ENCODE measurements around the gene GRIA1. TPM values are rescaled to one million over a fixed set of nuclear protein-coding genes. Genes with fewer than 3 reads are reported as not detected.

GRIA1 gene
- total and polyA plus RNA-seq, 8 donors, result 2.9 to 20.2 (median 11.2) TPM

GRCh38 chr5:153660919-153661318 is 170.4 kb downstream of the GRIA1 start:
- ATAC-seq (no peak), DNase-seq (no peak)
- no peaks in the 10 kb centered on the region for H3K36me3 ChIP-seq
- H3K4me1 ChIP-seq, result peaks cover 0 to 3% of the 10 kb centered on the region in 2 donors
- intact Hi-C loops (cut with DNase I), result no loop called here
- H3K9me3 ChIP-seq, result peaks cover 0 to 3% of the 10 kb centered on the region in 2 donors
- H3K27ac ChIP-seq, result no peak overlapping the region
- TF ChIP-seq, protein P1, sequence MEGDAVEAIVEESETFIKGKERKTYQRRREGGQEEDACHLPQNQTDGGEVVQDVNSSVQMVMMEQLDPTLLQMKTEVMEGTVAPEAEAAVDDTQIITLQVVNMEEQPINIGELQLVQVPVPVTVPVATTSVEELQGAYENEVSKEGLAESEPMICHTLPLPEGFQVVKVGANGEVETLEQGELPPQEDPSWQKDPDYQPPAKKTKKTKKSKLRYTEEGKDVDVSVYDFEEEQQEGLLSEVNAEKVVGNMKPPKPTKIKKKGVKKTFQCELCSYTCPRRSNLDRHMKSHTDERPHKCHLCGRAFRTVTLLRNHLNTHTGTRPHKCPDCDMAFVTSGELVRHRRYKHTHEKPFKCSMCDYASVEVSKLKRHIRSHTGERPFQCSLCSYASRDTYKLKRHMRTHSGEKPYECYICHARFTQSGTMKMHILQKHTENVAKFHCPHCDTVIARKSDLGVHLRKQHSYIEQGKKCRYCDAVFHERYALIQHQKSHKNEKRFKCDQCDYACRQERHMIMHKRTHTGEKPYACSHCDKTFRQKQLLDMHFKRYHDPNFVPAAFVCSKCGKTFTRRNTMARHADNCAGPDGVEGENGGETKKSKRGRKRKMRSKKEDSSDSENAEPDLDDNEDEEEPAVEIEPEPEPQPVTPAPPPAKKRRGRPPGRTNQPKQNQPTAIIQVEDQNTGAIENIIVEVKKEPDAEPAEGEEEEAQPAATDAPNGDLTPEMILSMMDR (IDR thresholded peaks at IDR 0.05), result no peak
- no peaks in the 10 kb centered on the region for H3K27me3 ChIP-seq
- no peak overlapping the region for H3K4me3 ChIP-seq

- H3K4me3 ChIP-seq, result no peak overlapping the region
- TF ChIP-seq, protein P1 (IDR thresholded peaks at IDR 0.05), result no peak
- no peak overlapping the region for H3K27ac ChIP-seq
- peaks cover 0 to 4% of the 10 kb centered on the region in 2 donors for H3K9me3 ChIP-seq
- H3K4me1 ChIP-seq, result peaks cover 0 to 3% of the 10 kb centered on the region in 2 donors
- no peaks in the 10 kb centered on the region for H3K36me3 ChIP-seq
- intact Hi-C loops (cut with DNase I), result no loop called here
- DNase-seq, result no peak
- no peak for ATAC-seq
- no peaks in the 10 kb centered on the region for H3K27me3 ChIP-seq
These were observed 171.4 kb downstream of the GRIA1 start for GRCh38 chr5:153661897-153662296.

DNA sequence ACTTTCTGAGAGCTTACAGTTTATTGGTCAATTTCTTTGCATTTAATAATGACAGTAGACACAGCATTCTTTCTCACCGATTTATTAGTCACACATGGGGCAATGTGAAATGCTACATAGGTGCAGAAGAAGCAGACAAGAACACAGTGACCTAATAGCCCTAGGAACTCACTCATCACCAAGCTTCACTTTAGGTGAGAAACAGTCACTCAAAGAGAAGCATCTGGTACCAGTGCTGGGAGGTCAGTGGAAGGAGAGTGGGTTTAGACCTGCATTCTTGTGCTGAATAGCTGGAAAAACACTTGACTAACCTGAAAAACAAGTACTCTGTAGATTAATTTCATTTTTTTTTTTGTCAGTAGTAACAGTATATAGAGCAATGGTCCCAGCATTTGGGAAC is 179.6 kb downstream of the GRIA1 start:
- Histone ChIP-seq H3K27me3 (no peaks in the 10 kb centered on the region), H3K4me1 (no peaks in the 10 kb centered on the region), H3K27ac (no peak overlapping the region), H3K4me3 (no peak overlapping the region), H3K36me3 (no peaks in the 10 kb centered on the region), H3K9me3 (peaks cover 0 to 4% of the 10 kb centered on the region in 2 donors)
- ATAC-seq, result no peak
- peak in 1 of 4 donors; percentile 23 for DNase-seq
- intact Hi-C loops (cut with DNase I), result no loop called here
- TF ChIP-seq, protein P1 (IDR thresholded peaks at IDR 0.05), result no peak

DNA sequence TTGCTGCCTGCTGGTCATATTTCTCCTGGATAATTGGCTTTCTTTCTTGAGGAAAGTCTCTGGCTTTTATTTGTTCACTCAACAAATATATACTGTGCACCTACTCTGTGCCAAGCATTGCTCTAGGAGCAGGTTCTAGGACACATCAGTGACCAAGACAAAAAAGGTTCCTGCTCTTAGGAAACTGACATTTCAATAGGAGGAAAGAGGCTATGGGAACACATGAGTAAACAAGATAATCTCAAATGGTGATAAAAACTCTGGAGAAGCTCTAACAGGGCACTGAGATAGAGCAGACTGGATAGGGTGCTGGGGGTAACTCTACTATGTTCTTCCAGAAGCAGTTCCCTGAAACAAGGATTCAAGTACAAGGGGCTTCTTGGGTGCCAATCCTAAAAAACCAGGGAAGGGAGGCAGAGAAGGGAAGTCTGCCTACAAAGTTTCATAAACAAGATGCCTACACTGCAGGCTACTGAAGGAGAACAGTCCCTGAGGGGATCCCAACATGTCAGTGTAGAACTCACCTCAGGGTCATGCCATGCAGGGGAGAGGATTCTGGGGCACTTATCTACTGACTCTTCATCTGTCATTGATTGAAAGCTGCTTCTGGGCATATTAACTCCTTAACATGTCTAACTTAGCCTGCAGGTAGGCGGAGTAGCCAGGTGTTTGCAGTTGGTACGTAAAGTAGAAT is 181.3 kb downstream of the GRIA1 start:
- TF ChIP-seq, protein P1 (IDR thresholded peaks at IDR 0.05), result no peak
- no peaks in the 10 kb centered on the region for H3K27me3 ChIP-seq
- H3K4me3 ChIP-seq, result no peak overlapping the region
- DNase-seq (no peak), ATAC-seq (no peak)
- H3K27ac ChIP-seq, result no peak overlapping the region
- H3K9me3 ChIP-seq, result no peaks in the 10 kb centered on the region
- no peaks in the 10 kb centered on the region for H3K4me1 ChIP-seq
- intact Hi-C loops (cut with DNase I), result no loop called here
- H3K36me3 ChIP-seq, result no peaks in the 10 kb centered on the region

GRCh38 chr5:153672347-153673090 is 182.0 kb downstream of the GRIA1 start:
- H3K27me3 ChIP-seq, result no peaks in the 10 kb centered on the region
- ATAC-seq (no peak), DNase-seq (no peak)
- no peaks in the 10 kb centered on the region for H3K9me3 ChIP-seq
- TF ChIP-seq, protein P1 (IDR thresholded peaks at IDR 0.05), result no peak
- intact Hi-C loops (cut with DNase I), result no loop called here
- H3K27ac ChIP-seq, result no peak overlapping the region
- H3K4me1 ChIP-seq, result no peaks in the 10 kb centered on the region
- no peak overlapping the region for H3K4me3 ChIP-seq
- no peaks in the 10 kb centered on the region for H3K36me3 ChIP-seq
